GM12873 (cell line): Measurements from ENCODE around the gene SLC8B1.

Experiments
- TF ChIP-seq, protein P1 (sequence below): IDR thresholded peaks from 2 replicates; pipeline ENCODE4 v1.5.1; 2012; ENCODE audit warnings: low read depth, mild to moderate bottlenecking, moderate library complexity, low read length, control low read depth; ENCODE audit not compliant: insufficient read depth; ENCODE audit errors: missing control alignments

SLC8B1 gene

DNA sequence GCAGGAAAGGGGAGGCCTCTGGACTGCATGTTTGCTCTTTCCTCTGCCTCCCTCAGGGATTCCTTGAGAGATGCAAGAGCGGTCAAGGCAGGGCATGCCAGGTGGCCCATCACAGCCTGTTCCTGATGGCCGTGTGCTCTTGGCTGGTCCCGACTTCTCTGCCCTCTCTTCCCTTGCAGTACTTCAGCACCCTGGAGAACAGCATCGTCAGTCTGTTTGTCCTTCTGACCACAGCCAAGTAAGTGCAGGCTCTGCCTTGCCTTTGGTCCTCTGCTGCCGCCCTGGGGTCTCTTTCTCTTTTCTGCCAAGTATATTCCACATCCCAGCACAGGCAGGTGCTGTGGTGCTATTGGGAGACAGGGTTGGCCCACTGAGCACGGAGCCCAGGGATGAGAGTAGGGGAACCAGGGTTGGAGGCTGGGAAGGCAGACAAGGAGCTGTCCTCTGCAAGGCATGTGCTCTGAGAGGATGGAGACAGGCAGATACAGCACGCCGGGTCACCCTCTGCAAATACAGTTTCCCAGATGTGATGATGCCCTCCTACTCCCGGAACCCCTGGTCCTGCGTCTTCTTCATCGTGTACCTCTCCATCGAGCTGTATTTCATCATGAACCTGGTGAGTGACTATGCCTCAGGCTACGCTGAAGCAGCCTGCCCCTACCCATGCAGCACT lies 61.7 kb downstream of the SLC8B1 start:
- TF ChIP-seq, protein P1, sequence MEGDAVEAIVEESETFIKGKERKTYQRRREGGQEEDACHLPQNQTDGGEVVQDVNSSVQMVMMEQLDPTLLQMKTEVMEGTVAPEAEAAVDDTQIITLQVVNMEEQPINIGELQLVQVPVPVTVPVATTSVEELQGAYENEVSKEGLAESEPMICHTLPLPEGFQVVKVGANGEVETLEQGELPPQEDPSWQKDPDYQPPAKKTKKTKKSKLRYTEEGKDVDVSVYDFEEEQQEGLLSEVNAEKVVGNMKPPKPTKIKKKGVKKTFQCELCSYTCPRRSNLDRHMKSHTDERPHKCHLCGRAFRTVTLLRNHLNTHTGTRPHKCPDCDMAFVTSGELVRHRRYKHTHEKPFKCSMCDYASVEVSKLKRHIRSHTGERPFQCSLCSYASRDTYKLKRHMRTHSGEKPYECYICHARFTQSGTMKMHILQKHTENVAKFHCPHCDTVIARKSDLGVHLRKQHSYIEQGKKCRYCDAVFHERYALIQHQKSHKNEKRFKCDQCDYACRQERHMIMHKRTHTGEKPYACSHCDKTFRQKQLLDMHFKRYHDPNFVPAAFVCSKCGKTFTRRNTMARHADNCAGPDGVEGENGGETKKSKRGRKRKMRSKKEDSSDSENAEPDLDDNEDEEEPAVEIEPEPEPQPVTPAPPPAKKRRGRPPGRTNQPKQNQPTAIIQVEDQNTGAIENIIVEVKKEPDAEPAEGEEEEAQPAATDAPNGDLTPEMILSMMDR = no peak

- TF ChIP-seq, protein P1 = no peak
Measured at GRCh38 chr12:113271853-113272561, 62.9 kb downstream of the SLC8B1 start.

DNA sequence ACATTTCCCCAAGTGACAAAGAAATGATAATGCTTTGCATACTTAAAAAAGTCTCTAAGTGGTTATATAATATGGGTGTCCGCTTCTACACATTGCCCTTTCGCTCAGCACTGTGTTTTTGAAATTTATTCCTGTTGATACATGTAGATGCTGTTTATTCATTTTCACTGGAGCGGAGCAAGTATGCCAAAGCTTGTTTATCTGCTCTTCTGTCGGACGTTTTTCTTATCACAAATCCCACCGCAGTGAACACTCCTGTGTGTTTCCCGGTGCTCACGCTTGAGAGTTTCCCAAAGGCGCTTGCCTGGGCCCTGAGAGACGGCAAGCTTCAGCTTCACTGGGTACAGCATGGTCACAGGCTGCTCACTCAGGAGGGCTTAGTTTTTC lies 63.5 kb downstream of the SLC8B1 start:
- TF ChIP-seq, protein P1 = no peak

GRCh38 chr12:113270709-113271009 lies 64.2 kb downstream of the SLC8B1 start:
- TF ChIP-seq, protein P1 = no peak

DNA sequence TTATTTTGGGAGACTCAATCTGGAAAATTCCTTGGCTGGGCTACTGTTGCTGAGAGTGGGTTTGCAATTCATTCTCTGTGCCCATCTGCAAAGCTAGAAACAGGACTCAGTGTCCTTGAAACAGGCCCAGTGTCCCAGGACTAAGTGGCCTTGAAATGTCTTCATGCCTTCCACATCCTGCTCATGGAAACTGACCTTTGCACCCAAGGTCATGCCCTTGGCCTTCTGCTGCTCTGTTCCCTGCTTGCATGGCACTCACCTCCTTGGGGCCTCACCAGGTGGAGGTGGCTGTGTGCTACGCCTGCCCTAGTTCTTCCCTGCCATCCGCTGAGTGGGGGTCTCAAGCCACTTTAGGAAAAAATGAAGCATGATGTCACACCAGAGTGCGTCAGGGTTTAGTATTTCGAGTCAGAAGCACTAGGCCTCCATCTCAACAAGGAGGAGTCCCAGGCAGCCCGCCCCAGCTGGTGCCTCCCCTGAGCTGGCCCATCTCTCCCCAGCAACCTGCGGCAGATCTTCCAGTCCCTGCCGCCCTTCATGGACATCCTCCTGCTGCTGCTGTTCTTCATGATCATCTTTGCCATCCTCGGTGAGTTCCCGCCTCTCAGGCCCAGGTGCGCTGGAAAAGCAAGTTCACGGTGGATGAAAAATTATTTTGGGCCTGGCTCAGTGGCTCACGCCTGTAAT lies 65.5 kb downstream of the SLC8B1 start:
- TF ChIP-seq, protein P1 = no peak

GRCh38 chr12:113268621-113269020 lies 66.3 kb downstream of the SLC8B1 start:
- TF ChIP-seq, protein P1 = no peak

GRCh38 chr12:113268136-113268535 lies 66.8 kb downstream of the SLC8B1 start:
- TF ChIP-seq, protein P1 = no peak
